HG03378 (cell line): ENCODE data around the gene SLC7A9.
"Not testable (repeated sequence)": the region's sequence is repeated elsewhere in the genome, so short reads cannot be mapped to it uniquely, and the experiment has no call there.

ENCODE experiments used
- ATAC-seq: cut with Tn5 transposase; IDR thresholded peaks from one replicate; pipeline ENCODE4 v1.9.1; 2021; ENCODE audit warnings: mild to moderate bottlenecking, moderate library complexity; ENCODE audit not compliant: unreplicated experiment

Gene SLC7A9

DNA sequence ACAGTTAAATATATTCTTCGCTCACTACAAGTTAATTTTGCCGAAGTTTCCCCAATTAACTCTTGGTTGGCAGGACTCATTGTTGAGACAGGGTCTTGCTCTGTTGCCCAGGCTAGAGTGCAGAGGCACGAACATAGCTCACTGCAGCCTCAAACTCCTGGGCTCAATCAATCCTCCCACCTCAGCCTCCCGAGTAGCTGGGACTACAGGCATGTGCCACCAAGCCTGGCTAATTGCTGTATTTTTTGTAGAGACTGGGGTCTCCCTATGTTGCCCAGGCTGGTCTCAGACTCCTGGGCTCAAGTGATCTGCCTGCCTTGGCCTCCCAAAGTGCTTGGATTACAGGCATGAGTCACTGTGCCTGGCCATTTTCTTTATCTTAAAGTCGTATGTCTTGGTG is 15.7 kb upstream of the SLC7A9 start:
- not testable (repeated sequence) for ATAC-seq

DNA sequence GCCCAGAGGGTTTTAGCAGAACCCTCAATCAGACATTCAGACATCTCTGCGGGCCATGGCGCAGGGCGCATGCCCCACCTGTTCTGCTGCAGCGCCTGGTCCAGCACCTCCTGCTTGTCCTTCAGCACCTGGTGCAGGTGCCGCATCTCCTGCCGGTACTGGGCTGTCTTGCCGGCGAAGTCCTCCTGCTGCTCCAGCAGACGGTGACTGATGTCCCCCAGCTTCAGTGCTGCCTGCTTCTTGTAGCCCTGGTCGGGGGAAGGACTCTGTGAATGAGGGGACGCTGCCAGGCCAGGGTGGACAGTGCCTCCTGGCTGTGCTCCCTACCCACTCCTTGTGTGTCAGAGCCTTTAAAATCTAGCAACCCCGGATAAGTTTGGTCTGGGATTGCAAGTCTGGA is 12.2 kb upstream of the SLC7A9 start:
- ATAC-seq = no peak

DNA sequence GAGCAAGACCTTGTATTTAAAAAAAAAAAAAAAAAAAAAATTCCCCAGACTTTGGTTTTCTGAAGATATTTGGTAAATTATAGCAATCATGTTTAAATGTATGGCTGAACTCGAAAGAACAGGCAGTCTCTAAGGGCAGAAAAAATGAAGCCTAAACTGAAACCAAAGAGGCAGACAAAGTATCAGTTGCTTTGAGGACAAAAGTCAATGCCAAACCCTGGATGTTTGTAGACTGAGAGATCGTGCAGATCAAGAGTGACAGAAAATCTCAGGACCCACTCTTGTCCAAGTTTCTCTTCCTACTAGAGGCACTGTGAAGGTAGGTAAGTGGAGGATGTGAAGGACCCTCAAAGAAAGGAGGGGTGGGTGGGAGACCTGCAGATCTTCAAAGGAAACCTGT is 11.1 kb upstream of the SLC7A9 start:
- no peak for ATAC-seq

DNA sequence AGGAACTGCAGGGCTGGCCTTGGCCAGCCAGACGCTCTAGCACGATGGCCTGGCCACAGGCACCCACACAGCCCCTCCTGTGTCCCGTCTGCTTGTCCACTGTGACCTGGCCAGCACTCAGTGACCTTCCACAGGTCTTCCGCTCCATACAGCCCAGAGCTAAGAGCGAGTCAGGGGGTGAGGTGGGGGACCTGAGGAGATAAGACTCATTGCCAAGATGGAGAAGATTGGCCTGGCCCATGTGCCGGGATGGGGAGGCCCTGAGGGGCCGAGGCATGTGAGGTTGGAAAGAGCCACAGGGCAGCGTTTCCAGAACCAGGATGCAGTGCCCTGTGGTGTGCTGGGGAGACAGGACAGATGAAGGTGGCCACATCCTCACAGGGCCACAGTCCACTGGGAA is 10.2 kb upstream of the SLC7A9 start:
- ATAC-seq = no peak

DNA sequence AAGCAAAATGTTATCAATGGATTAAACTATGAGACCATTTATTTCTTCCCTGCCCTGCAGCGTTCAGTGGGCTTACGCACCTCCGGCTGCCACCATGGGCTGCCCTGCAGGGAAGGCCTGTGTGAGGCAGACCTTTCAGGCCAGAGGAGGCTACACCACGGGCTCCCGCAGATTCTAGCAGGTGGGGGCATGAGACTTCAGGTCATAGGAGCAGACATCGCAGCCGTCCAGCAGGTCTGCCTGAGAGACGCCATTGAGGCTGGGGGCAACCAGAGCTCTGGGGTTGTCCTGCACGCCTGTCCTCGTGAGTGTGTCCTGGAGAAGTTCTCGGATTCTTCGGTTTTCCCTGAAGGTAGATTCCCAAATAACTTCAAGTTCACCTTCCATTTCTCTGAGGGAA is 9.4 kb upstream of the SLC7A9 start:
- no peak for ATAC-seq

DNA sequence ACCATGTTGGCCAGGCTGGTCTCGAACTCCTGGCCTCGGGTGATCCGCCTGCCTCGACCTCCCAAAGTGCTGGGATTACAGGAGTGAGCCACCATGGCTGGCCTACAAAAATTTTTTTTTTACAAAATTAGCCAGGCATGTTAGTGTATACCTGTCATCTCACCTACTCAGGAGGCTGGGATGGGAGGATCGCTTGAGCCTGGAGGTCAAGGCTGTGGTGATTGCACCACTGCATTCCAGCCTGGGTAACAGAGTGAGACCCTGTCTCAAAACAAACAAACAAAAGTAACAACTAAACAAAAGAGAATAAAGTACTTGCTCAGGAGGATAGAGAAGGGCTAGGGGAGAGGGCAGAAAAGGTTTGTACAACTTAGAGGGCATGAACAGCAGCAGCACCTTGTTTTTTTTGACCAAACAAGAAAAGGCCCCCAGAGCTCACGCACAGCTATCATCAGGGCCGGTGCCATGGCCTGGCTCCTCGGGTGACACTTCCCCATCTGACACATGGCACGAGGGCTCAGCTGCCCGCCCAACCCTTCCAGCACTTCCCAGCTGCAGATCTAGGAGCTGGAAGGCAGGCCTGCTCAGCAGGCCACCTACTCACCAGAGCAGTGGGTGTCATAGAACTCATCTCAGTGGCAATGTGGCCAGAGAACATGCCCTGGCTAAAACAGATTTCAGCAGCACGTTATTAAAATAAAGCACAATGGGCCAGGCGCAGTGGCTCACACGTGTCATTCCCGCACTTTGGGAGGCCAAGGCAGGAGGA is 8.6 kb upstream of the SLC7A9 start:
- no peak for ATAC-seq

DNA sequence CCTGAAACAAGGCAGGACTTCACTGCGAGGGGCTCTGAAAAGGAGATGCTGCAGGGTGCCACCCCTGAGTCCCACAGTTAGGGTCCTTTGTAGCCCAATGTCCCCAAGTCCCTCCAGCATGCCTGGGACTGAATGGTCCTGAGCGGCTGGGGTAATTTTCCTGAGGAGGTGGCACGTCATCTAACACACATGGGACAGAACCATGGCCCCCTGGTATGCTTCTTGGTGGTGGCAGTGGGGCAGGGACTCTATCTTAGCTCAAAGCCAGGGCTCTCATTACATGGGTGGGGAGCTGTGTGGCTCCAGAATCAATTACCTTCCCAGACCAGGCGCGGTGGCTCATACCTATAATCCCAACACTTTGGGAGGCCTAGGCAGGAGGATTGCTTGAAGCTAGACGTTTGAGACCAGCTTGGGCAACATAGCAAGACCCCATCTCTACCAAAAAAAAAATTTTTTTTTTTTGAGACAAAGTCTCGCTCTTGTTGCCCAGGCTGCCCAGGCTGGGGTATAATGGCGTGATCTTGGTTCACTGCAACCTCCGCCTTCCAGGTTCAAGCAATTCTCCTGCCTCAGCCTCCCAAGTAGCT is 7.9 kb upstream of the SLC7A9 start:
- ATAC-seq = no peak

DNA sequence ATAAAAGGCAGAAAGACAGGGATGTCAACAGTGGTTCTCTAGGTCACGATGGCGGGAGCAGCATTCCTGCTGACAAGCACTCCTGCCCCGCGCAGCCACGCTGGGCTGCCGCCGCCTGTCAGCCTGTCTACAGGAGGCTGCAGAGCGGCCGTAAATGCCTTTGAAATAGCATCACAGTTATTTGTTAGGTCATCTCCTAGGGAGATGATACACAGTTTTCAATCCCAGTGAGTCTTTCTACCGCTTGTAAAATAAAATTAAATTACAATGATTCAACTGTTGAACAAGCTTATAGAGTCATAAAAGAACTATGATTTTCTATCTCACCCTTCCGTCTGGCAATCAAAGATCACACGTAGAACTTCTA is 7.3 kb upstream of the SLC7A9 start:
- no peak for ATAC-seq

DNA sequence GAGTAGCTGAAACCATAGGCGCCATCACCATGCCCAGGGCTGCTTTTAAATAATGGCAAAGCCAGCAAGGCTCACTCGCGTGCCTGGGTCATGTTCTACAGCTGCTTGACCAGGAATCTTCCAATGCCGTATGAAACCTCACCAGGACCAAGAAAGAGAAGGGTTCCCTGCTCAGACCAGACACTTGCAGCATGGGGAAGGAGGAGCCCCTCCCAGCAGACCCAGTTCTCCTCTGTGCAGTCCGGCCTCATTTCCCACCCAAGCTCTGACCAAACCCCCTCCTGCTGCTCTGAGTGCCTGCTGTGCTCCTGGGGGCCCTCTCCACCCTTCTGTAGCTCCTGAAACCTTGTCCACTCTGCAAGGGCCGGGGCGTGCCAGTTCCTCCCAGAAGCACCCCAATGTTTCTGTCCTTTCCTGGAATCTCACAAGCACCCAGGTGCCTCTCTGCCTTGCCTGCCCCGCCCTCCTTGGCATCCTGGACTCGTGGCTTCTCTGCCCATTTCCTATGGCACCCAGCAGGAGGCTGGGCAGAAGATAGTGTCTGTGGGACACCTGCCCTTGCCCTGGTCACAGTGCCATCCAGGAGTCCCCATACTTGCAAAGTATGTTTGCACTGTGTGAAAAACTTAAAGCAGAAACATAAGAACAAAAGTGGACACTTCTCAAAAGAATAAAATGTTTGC is 6.8 kb upstream of the SLC7A9 start:
- no peak for ATAC-seq

DNA sequence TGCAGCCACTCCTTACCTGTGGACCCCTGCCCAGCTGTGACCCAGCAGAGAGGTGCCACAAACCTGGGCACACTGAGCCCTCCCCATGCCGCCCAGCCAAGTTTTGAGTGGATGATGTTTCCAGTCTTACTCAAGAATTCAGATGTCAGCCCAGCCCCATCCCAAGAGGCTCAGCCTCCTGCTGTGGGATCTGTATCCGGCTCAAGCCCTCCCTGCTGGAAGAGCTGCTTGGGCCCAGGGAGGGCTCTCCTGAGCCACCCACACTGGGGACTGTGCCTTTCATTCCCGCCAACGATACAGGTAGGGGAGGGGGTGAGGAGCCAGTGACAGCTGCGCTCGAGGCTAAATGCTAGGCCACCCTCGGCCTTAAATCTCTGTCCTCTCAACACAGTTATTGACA is 5.9 kb upstream of the SLC7A9 start:
- ATAC-seq = no peak

DNA sequence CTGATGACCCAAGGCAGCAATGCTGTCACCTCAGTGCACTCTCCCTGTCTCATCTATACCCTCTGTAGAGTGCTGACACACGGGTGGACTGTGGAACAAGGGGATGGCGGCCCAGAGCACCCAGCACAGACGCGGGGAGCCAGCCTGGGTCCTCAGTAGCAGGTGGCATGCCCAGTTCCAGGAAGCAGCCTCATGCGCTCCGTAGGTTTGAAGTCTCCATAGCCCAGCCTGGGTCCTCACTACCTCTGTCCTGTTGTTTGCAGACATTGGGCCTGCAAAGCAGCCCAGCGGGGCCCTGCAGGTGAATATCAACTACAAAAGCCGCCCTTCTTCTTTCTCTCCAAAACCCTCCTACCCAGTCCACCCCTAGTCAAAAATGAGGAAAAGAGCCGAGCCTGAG is 5.0 kb upstream of the SLC7A9 start:
- no peak for ATAC-seq

DNA sequence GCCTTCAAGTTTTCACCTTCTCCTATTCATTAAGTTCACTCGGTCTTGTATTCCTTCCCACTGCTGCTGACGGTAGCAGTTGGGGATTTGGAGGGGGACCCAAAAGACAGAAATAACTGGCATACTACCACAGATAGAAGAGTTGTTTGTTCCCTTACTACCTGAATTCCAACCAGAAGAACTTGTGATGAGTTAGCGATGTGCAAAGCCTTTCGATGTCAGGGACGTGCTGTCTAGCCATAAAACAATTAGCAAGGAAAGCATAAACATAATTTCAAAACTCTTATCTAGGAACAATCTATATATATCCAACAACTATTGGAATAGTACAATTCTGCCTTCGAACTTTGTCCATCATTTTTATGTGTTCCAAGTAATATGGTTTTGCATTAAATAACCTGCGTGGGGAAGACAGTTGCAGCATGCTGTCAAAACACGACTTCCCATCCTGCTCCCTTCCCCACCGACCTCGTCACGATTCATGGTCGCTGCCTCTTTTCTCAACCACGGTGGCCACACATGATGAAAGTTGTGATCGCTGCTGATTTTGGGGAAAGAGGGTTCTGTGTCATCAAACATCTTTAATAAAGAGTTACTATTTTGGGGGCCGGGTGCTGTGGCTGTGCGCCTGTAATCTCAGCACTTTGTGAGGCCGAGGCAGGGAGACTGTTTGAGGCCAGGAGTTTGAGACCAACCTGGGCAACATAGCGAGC is 3.8 kb upstream of the SLC7A9 start:
- ATAC-seq = no peak

DNA sequence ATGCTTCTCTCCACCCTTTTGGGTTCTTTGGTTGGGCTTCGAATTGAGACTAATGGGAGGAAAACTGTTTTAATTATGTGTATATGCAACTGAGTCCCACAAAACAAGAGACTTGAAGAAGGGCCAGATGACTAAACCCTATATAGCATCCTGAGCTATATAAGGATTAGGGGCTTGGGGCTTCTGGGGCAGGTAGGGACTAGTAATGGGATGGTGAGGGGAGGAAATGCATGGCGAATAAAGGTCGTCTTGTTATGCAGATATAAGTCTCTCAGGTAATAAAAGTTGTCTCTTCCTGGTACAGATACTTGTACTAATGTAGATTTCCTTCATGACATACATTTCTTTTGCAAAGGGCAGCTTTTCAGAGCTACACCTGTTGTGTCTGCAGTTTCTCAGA is 2.8 kb upstream of the SLC7A9 start:
- ATAC-seq = no peak

DNA sequence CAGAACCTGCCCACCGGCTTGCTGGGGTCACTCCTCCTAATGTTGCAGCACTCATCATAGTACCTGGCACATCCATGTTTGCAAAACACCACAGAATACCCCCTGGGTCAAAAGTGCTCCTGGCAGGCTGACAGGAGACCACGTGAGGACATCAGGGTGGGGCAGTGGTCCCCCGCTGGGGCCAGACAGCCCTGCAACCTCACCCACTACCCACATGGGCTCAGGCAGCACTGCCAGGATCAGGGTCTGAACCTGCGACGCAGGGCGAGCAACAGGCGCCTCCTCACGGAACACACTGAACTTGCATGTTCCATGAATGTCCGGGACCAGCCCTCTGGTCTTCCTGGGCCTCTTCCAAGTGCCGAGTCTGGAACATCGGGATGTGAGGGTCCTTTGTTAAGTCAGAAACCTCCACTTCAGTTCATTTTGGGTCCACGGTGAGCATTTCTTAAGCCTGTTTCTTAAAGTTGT is 1.4 kb upstream of the SLC7A9 start:
- ATAC-seq = no peak

DNA sequence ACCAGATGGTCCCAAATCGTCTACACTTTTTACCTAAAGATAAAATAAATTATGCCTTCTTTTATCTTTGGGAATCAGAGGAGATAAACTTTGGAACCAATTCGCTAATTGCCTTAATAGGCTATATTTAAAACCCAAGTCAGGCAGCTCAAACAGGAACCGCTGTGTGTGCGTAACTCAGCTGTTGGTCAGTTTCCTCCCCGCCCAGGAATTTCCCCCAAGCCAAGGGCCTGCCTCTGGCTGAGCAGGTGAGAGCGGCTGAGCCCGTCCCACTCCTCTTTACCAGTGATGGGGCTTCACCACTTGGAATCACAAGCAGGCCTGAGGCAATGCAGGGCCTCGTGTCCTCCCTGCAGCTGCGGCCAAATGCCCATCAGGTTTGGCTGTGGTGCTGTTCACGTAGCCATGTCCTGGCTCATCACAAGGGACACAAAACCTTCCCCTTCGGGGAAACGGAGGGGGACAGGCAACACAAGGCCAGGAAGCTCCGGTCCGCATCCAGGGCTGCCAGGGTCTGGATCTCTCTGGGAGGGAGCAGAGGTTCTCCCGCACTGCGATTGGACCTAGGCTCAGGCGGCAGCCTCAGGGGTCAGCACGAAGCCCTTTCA is 503 bp upstream of the SLC7A9 start:
- no peak for ATAC-seq

DNA sequence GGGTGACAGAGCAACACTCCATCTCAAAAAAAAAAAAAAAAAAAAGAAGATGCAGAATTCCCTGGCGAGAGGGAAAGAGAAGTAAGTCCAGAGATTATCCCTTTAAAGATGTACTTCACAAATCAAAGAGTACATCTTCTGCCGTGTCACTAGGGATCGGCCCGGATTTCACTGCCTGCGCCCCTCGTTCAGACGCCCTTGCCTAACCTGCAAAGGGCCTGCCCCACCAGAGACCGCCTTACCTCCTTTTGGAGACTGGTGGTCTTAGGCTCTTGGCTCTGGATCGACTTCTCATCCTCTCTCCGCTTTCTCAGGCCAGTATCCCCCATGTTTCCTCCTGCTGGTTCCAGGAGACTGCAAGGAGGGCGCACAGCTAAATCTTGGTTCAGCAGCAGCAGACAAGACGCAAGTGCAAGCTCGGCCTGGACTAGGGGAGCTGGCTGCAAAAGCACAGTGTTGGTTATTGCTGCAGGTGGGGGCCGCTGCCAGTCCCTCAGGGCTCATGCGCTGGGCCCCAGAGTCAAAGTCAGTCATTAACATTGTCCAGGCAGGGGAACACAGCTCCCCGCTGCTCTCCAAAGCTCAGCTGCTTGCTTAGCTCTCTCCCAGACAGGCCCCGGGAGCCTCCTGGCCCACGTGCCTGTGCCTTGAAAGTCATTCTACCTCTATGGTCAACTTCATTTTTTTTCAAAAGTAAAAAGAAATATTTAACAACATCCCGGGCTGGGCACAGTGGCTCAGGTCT is 1.2 kb downstream of the SLC7A9 start:
- no peak for ATAC-seq

DNA sequence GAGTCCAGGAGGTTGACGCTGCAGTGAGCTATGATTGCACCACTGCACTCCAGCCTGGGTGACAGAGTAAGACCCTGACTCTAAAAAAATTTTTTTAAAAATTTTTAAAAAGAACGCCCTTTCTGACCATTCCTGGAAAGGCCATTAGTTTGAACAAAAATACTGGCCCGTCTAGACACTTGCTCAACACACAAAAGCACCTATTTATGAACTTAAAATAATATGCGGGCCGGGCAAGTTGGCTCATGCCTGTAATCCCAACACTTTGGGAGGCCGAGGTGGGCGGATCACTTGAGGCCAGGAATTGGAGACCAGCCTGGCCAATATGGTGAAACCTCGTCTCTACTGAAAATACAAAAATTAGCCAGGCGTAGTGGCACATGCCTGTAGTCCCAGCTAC is 2.1 kb downstream of the SLC7A9 start:
- not testable (repeated sequence) for ATAC-seq

DNA sequence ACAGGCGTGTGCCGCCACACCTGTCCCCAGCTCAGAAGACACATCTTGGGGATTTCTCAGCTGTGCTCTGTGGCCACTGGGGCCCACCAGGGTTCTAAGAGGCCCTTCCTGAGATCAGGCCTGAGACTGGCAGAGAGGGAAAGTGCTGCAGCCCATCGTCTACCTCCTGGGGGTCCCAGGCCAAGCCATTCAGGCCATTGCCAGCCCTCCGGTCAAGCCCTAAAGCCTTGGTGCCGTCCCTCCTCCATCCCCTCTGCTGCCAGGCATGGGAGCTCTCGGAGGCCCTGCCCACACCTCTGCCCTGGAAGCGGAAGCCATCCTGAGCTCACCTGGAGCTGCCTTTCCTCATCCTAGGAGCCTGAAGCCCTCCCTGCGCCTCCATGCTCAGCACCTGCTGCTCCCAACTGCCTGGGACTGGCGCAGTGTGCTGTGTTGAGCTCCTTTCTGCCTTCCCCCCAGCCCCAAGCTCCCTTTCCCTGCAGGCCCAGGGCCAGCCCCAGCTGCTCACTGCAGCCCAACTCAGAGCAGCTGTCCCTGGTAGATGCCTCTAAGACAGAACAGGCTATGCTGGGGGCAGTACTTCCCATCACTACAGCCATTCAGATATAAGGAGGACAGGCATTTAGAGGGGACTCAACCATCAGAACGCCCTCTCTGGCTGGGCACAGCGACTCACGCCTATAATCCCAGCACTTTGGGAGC is 2.9 kb downstream of the SLC7A9 start:
- ATAC-seq = no peak

DNA sequence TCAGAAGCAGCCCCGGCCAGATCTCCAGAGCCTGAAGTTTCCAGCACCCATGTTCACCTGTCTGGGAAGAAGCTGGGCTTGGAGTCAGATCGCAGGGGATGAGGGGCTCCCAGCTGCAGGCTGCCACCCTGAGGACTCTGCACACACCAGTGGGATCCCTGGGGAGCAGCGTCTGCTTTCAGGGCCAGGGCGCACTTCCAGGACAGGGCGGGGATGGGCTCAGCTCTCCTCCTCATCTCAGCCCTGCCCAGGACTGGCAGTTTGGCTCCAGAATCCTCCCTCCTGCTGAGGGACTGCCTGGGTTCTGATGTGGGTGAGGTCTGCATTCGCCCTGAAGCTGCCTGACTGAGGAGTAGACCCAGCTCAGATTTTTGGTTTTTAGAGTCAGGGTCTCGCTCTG is 3.5 kb downstream of the SLC7A9 start:
- no peak for ATAC-seq

DNA sequence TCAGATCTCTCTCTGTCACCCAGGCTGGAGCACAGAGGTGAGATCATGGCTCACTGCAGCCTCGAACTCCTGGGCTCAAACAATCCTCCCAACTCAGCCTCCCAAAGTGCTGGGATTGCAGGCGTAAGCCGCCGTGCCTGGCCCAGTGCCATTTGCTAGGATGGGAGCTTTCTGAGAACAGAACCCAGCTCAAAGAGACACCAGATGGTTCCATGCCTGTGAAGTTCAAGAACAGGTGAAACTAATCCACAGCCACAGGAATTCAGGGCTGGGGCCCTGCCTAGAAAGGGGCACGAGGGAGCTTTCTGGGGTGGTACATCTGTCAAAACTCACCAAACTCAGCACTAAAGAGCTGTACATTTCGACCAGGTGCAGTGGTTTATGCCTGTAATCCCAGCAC is 4.2 kb downstream of the SLC7A9 start:
- no peak for ATAC-seq
